Testis (tissue), 3 donors: ENCODE results near the gene RNF220. TPM values are rescaled to one million over a fixed set of nuclear protein-coding genes. Genes with fewer than 3 reads are reported as not detected.
A peak's percentile ranks its signal among the peaks of the same experiment; 100 is the strongest.

Experiments used
- DNase-seq: peaks from one replicate; pipeline ENCODE4 v3.0.0-alpha.2; 2019
- H3K27ac ChIP-seq, 2 donors: fragments of 200-600 bp; sonication (generic); one replicate each; pipeline ENCODE4 v1.5.1; 2019
- H3K27me3 ChIP-seq: fragments of 200-600 bp; sonication (generic); one replicate; pipeline ENCODE4 v1.5.1; 2019
- H3K36me3 ChIP-seq: fragments of 200-600 bp; sonication (generic); one replicate; pipeline ENCODE4 v1.5.1; 2017; ENCODE audit warnings: low read depth; ENCODE audit errors: missing control alignments
- H3K4me1 ChIP-seq: fragments of 200-600 bp; sonication (generic); one replicate; pipeline ENCODE4 v1.5.1; 2019
- H3K4me3 ChIP-seq, 2 donors: fragments of 200-600 bp; sonication (generic); one replicate each; pipeline ENCODE4 v1.5.1; 2017 to 2019
- H3K9me3 ChIP-seq: fragments of 200-600 bp; sonication (generic); one replicate; pipeline ENCODE4 v1.5.1; 2017
- CTCF ChIP-seq, 3 experiments: fragments of 450-650 bp in 2 of 3; fragments of 200-600 bp in 1 of 3; sonication (generic) in 1 of 3; IDR thresholded peaks; one replicate each; pipeline ENCODE4 v1.5.1; 2016 to 2019; ENCODE audit warnings: antibody characterized with exemption in 3 of 3, mild to moderate bottlenecking in 2 of 3, moderate library complexity in 1 of 3
- POLR2A ChIP-seq: fragments of 450-650 bp; IDR thresholded peaks from one replicate; pipeline ENCODE4 v1.6.1; 2017; ENCODE audit warnings: antibody characterized with exemption, mild to moderate bottlenecking, moderate library complexity
- WGBS, 2 donors: methylation state at CpG; one replicate each; pipeline ENCODE4 v1.1.5; 2018; 5-methylcytosine and 5-hydroxymethylcytosine counted together
- intact Hi-C: fragments of 100-400 bp; cut with DNase I; formaldehyde crosslinking; loops from one replicate; pipeline ENCODE4 v1.15.1; 2023; ENCODE audit warnings: low total_unique reads
- polyA plus RNA-seq: library from polyadenylated mRNA; stranded (reverse); fragments of 350-450 nt; fragmentation: Illumina TruSeq; extraction: RNeasy Lipid Tissue Mini Kit (QIAGEN cat#74804); gene quantifications from one replicate; pipeline ENCODE4 v1.2.3, GENCODE V29; 2014; ENCODE audit warnings: low read depth, low replicate concordance; ENCODE audit not compliant: insufficient read depth
- total RNA-seq, 2 donors: library from RNA; depleted of rRNA; stranded (reverse); fragments of >200 nt; gene quantifications; one replicate each; pipeline ENCODE4 v1.2.3, GENCODE V29; 2016

Gene RNF220
- total and polyA plus RNA-seq, 3 donors from 2014 or later = 99.3 to 148 (median 126) TPM

GRCh38 chr1:44375547-44375946 lies 29.5 kb upstream of the RNF220 start:
- DNase-seq = no peak
- 96 to 98% methylated on average over 6 of the region's 6 CpGs for WGBS, 2 donors
- no peaks in the 10 kb centered on the region for H3K27me3 ChIP-seq
- H3K4me3 ChIP-seq = no peak overlapping the region
- H3K4me1 ChIP-seq = no peaks in the 10 kb centered on the region
- intact Hi-C loops = loop anchor here (10.0 kb wide), 1 partner anchor 219 kb away; no protein-coding TSS in a partner anchor
- H3K36me3 ChIP-seq = no peaks in the 10 kb centered on the region
- TF ChIP-seq POLR2A = no peak
- no peak for TF ChIP-seq CTCF (IDR thresholded peaks at IDR 0.05)
- no peaks in the 10 kb centered on the region for H3K9me3 ChIP-seq
- H3K27ac ChIP-seq = no peak overlapping the region

DNA sequence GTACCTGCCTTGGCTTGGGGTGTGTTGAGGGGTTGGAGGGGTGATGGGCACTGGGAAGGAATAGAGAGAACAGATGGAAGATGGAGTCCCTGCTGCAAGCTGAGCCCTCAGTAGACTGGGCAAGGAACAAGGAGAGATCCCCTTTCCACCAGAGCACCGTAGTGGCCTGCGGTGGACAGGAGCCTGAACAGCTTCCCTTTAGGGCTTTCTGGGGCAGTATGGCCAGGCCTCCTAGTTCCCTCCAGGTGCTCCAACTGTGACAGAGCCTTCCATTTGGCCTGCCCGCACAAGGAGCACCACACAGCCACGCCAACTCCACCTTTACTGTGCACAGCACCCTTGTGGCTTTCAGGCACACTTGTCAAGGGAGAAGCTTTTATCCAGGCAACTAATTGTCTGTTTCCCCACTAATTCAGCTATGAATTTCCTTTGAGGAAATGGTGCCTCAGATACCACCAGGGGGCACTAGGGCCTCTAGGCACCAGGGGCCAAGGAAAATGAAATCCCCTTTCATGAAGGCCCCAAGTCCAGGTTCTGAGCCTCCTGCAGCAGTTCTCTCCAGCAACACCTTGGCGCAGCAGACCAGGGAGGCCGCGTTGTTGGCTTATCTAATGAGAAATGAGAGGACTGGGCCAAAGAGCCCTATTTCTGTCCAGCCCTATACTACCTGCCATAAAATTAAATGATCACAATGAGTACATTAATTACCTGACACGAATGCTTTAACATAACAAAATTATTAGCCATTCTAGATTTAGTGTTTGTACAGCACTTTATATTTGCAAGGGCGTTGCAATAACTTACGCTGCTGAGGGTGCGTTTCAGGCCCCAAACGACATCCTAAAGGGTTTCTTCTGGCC lies 26.9 kb upstream of the RNF220 start:
- Histone ChIP-seq H3K4me3 (no peak overlapping the region), H3K27ac (no peak overlapping the region), H3K36me3 (no peaks in the 10 kb centered on the region), H3K9me3 (no peaks in the 10 kb centered on the region), H3K27me3 (no peaks in the 10 kb centered on the region), H3K4me1 (no peaks in the 10 kb centered on the region)
- TF ChIP-seq POLR2A (no peak), CTCF (IDR thresholded peaks at IDR 0.05) (peak; percentile 29 to 44 (median 43))
- peak; percentile 57 for DNase-seq
- 73% methylated on average over 11 to 12 of the region's 12 CpGs for WGBS, 2 donors
- intact Hi-C loops = loop anchor here (10.0 kb wide), 1 partner anchor 217 kb away; no protein-coding TSS in a partner anchor

DNA sequence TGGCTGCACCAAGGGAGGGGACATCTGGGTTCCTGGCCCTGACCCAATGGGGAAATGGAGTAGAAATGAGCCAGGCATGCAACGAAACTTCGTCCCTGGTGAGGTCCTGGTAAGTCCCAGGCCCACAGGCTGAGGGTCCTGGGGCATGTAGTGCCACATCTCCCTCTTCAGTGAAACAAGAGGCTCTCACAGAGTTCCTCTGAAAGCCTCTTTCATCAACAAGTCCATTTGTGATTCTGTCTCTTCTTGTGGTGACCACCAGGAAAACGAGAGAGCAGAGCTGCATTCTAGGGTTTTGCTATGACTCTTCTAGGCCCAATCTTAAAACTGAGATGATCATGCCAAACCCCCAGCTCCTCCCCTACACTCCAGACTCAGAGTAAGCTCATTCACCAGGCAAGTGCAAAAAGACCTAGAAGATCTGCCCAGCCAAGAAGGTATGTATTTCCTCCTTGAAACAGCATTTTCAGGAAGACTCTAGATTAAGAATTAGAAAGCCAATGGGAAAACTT lies 24.3 kb upstream of the RNF220 start:
- Histone ChIP-seq H3K9me3 (no peaks in the 10 kb centered on the region), H3K36me3 (no peaks in the 10 kb centered on the region), H3K4me1 (no peaks in the 10 kb centered on the region), H3K27me3 (no peaks in the 10 kb centered on the region), H3K27ac (no peak overlapping the region), H3K4me3 (no peak overlapping the region)
- 78 to 86% methylated on average over 3 of the region's 3 CpGs for WGBS, 2 donors
- no peak for TF ChIP-seq POLR2A
- no peak for TF ChIP-seq CTCF (IDR thresholded peaks at IDR 0.05)
- intact Hi-C loops = no loop called here
- DNase-seq = no peak

GRCh38 chr1:44388551-44388950 lies 16.5 kb upstream of the RNF220 start:
- H3K36me3 ChIP-seq = no peaks in the 10 kb centered on the region
- H3K9me3 ChIP-seq = no peaks in the 10 kb centered on the region
- H3K27me3 ChIP-seq = no peaks in the 10 kb centered on the region
- WGBS, 2 donors = 61 to 74% methylated on average over 2 of the region's 2 CpGs
- no peak overlapping the region for H3K27ac ChIP-seq
- no peak overlapping the region for H3K4me3 ChIP-seq
- no peaks in the 10 kb centered on the region for H3K4me1 ChIP-seq
- TF ChIP-seq CTCF (IDR thresholded peaks at IDR 0.05) (no peak), POLR2A (no peak)
- no peak for DNase-seq
- intact Hi-C loops = no loop called here
